HTR-8/SVneo (cell line): ENCODE results near the gene ANXA10.
A peak's percentile ranks its signal among the peaks of the same experiment; 100 is the strongest.
"Not testable (repeated sequence)": the region's sequence is repeated elsewhere in the genome, so short reads cannot be mapped to it uniquely, and the experiment has no call there.

Experiments
- DNase-seq: peaks from one replicate; pipeline ENCODE4 v3.0.0; 2011; ENCODE audit warnings: low spot score, mixed read lengths; ENCODE audit not compliant: insufficient read length
- FAIRE-seq: peaks from 2 replicates; lab custom pipeline; 2011; peaks lifted over from hg19 to GRCh38; lab: Jason Lieb, UNC

The ANXA10 gene

GRCh38 chr4:168113059-168113458, 20.7 kb downstream of the ANXA10 start:
- not testable (repeated sequence) for DNase-seq, FAIRE-seq

GRCh38 chr4:168118116-168118655, 25.8 kb downstream of the ANXA10 start:
- no peak for DNase-seq
- FAIRE-seq, result no peak

GRCh38 chr4:168119100-168119499, 26.8 kb downstream of the ANXA10 start:
- FAIRE-seq, result no peak
- DNase-seq, result no peak

GRCh38 chr4:168119890-168120289, 27.6 kb downstream of the ANXA10 start:
- FAIRE-seq (no peak), DNase-seq (no peak)

GRCh38 chr4:168120811-168121210, 28.5 kb downstream of the ANXA10 start:
- no peak for DNase-seq

GRCh38 chr4:168124008-168124641, 31.8 kb downstream of the ANXA10 start:
- DNase-seq, result peak; percentile 9
- FAIRE-seq, result peak; percentile 54

More at GRCh38 chr4:168120811-168121210, 28.5 kb downstream of the ANXA10 start:
- no peak for FAIRE-seq

GRCh38 chr4:168126952-168127351, 34.6 kb downstream of the ANXA10 start:
- no peak for FAIRE-seq
- no peak for DNase-seq

- DNase-seq, result no peak
- FAIRE-seq, result no peak
These were observed 36.3 kb downstream of the ANXA10 start for GRCh38 chr4:168128601-168129000.

- no peak for FAIRE-seq
These were observed 36.9 kb downstream of the ANXA10 start for GRCh38 chr4:168129046-168129772.

GRCh38 chr4:168129802-168130201, 37.5 kb downstream of the ANXA10 start:
- FAIRE-seq, result no peak
- no peak for DNase-seq

More at GRCh38 chr4:168129046-168129772, 36.9 kb downstream of the ANXA10 start:
- no peak for DNase-seq

- DNase-seq (no peak), FAIRE-seq (no peak)
These were observed 38.9 kb downstream of the ANXA10 start for GRCh38 chr4:168131196-168131595.

GRCh38 chr4:168134651-168135050, 42.3 kb downstream of the ANXA10 start:
- FAIRE-seq (no peak), DNase-seq (no peak)

GRCh38 chr4:168135860-168136259, 43.5 kb downstream of the ANXA10 start:
- not testable (repeated sequence) for FAIRE-seq, DNase-seq

GRCh38 chr4:168137695-168138094, 45.4 kb downstream of the ANXA10 start:
- not testable (repeated sequence) for DNase-seq, FAIRE-seq

GRCh38 chr4:168138143-168138542, 45.8 kb downstream of the ANXA10 start:
- DNase-seq (no peak), FAIRE-seq (no peak)

GRCh38 chr4:168139336-168139735, 47.0 kb downstream of the ANXA10 start:
- no peak for FAIRE-seq
- no peak for DNase-seq

GRCh38 chr4:168141733-168142132, 49.4 kb downstream of the ANXA10 start:
- FAIRE-seq (no peak), DNase-seq (no peak)

- FAIRE-seq (no peak), DNase-seq (no peak)
These were observed 51.3 kb downstream of the ANXA10 start for GRCh38 chr4:168143601-168144000.

- FAIRE-seq (peak; percentile 48), DNase-seq (no peak)
These were observed 58.2 kb downstream of the ANXA10 start for GRCh38 chr4:168150420-168151050.

GRCh38 chr4:168151327-168151726, 59.0 kb downstream of the ANXA10 start:
- no peak for DNase-seq
- FAIRE-seq, result no peak
